Activated CD8-positive, alpha-beta memory T cell treated with anti-CD3 and anti-CD28 coated beads, Interleukin-2, amount 50 U/mL, for 24 hours (primary cell): Measurements from ENCODE around the gene NOCT.
"Not testable (repeated sequence)": the region's sequence is repeated elsewhere in the genome, so short reads cannot be mapped to it uniquely, and the experiment has no call there.

Source experiments
- DNase-seq: peaks from one replicate; pipeline ENCODE4 v3.0.0-alpha.2; 2020; ENCODE audit errors: extremely low read depth

The NOCT gene

GRCh38 chr4:139015269-139015947, at the start of gene NOCT:
NOCT (plus strand) TSS chr4:139015781; CDS start chr4:139015982, 201 bp downstream.
- peak; percentile 83 for DNase-seq

- DNase-seq = no peak
These were observed 48.3 kb upstream of the NOCT start for GRCh38 chr4:138967313-138967712.

- no peak for DNase-seq
These were observed 42.4 kb upstream of the NOCT start for GRCh38 chr4:138972956-138973801.

DNA sequence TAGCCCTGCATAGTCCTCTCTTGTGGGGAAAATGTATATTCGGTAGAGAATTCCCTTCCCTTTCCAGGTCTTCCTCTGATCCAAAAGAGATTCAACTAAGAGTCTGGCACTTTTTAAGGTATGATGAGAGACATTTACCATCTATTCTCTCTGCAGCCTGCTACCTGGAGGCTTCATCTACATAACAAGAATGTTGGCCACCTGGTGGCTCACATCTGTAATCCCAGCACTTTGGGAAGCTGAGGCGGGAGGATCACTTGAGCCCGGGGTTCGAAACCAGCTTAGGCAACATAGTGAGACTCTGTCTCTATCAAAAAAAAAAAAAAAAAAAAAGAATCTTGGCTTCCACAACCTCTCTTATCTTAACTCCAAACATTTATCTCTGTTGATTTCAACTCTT, 40.4 kb upstream of the NOCT start:
- DNase-seq = no peak

DNA sequence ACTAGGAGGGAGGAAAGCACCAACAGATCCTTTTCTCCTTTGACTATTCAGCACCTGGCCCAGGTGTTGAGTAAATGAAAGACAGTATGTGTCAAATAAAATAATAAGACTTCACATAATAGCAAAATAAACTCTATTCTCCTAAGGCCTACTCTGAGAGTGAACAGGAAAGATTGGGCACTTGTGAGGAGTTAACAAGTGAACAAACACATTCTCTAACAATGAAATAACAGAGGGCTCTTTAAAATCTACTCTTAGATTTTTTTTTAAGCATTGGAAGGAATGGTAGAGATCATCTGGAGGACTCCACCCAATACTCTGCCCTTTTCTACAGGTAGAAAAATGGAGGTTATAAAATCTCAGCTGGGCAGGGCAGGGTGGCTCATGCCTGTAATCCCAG, 39.1 kb upstream of the NOCT start:
- DNase-seq = no peak

DNA sequence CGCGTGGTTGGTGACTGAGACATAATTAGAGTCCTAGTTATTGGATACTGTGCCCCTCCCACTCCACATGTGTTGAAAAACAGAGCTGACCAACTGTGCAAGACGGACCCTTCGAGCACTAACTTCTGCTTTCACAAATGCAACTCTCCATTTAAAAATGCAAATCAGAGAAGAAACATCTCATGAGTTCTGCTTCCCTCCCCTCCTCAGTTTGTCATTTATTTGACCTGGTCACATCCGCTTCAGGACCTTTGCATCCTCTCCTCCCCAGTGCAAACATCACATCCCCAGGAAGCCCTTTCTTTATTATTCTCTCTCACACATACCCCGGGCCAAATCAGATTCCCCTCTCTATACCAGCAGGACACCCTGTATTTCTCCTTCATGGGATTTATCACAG, 38.1 kb upstream of the NOCT start:
- DNase-seq = no peak

GRCh38 chr4:138978028-138978585, 37.5 kb upstream of the NOCT start:
- DNase-seq = no peak

DNA sequence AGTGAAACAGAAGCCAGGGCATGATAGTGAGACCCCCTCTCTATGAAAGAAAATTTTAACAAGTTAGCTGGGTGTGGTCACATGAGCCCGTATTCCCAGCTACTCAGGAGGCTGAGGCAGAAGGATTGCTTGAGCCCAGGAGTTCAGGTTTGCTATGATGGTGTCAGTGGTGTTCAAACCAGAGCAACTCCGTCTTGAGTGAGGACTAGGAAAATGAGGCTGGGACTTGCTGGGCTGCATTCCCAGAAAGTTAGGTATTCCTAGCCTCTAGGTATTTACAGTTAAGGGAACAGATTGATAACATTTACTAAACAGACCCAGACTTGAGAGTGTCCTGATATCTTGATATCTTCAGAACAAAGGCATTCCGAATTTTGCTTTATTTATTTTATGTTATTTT, 37.0 kb upstream of the NOCT start:
- no peak for DNase-seq

- no peak for DNase-seq
These were observed 35.8 kb upstream of the NOCT start for GRCh38 chr4:138979742-138980141.

GRCh38 chr4:138981930-138982390, 33.6 kb upstream of the NOCT start:
- DNase-seq = no peak

GRCh38 chr4:138982754-138983153, 32.8 kb upstream of the NOCT start:
- DNase-seq = no peak

- no peak for DNase-seq
These were observed 31.9 kb upstream of the NOCT start for GRCh38 chr4:138983690-138984089.

GRCh38 chr4:138984647-138985046, 30.9 kb upstream of the NOCT start:
- DNase-seq = no peak

- no peak for DNase-seq
These were observed 22.9 kb upstream of the NOCT start for GRCh38 chr4:138992676-138993075.

DNA sequence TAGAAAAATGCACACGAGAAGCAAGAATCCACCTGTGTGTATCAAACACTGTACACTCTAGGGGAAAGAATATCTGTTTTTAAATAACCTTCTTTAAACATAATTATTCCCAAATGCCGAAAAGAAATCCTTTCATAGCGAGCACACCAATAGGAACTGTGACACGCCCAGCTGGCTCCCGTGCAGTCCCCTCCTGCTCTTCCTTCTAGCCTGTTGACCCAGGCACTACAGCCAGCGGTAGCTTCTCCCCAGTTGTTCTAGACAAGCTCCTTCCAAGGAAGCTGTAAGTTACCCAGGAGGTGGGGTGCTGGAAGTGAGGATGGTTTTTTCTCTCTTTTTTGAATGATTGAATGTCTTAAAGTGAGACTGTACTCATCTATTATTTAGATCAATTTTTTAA, 19.5 kb upstream of the NOCT start:
- DNase-seq = no peak

DNA sequence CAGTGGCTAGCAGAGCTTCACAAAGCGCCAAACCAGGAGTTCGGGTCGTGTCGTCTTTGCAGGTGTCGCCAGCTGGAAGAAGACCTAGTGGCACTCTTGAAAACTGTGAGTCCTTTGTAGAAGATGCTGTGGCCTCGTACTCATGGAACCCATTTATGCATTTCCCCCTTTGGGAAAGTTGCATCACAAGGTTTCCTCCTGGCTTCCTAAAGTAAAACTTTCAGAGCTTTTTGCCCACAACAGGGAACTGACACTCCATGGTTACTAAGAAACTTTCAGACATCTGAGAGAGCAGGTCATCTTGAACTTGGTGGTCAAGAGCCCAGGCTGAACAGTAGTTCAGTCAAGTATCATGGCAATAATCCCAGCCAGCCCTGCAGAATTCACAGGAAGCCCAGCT, 15.9 kb upstream of the NOCT start:
- DNase-seq = no peak

DNA sequence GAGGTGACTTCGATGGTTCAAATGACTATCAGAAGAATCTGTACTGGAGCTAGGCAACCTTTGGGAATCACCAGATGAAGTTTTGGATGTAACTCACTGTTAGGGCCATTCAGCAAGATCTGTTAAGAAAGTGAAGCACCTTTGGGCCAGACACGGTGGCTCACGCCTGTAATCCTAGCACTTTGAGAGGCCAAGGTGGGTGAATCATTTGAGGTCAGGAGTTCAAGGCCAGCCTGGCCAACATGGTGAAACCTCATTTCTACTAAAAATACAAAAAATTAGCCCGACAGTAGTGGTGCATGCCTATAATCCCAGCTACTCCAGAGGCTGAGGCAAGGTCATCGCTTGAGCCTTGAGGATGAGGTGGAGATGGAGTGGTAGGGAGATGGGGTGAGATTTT, 15.4 kb upstream of the NOCT start:
- DNase-seq = not testable (repeated sequence)

GRCh38 chr4:139001430-139001829, 14.2 kb upstream of the NOCT start:
- DNase-seq = not testable (repeated sequence)

- not testable (repeated sequence) for DNase-seq
These were observed 11.9 kb upstream of the NOCT start for GRCh38 chr4:139003668-139004067.

DNA sequence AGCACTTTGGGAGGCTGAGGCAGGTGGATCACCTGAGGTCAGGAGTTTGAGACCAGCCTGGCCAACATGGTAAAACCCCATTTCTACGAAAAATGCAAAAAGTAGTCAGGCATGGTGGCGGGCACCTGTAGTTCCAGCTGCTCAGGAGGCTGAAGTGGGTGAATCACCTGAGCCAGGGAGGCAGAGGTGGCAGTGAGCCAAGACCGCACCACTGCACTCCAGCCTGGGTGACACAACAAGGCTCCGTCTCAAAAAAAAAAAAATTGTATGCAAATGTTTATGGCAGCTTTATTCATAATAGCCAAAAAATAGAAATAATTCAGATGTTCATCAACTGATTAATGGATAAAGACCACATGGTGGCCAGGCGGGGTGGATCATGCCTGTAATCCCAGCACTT, 9.8 kb upstream of the NOCT start:
- DNase-seq = no peak

- DNase-seq = no peak
These were observed 7.9 kb upstream of the NOCT start for GRCh38 chr4:139007640-139008039.

GRCh38 chr4:139008278-139008677, 7.3 kb upstream of the NOCT start:
- DNase-seq = not testable (repeated sequence)

- DNase-seq = no peak
These were observed 5.9 kb upstream of the NOCT start for GRCh38 chr4:139009702-139010101.
